HL-60/S4 (cell line): ENCODE data around the gene IQCC.

Experiments
- in situ Hi-C: fragments of 300-500 bp; cut with MboI; formaldehyde crosslinking; loops from 2 replicates; pipeline ENCODE4 v1.14.3; 2022; ENCODE audit warnings: low sequenced_read_pairs

IQCC gene

DNA sequence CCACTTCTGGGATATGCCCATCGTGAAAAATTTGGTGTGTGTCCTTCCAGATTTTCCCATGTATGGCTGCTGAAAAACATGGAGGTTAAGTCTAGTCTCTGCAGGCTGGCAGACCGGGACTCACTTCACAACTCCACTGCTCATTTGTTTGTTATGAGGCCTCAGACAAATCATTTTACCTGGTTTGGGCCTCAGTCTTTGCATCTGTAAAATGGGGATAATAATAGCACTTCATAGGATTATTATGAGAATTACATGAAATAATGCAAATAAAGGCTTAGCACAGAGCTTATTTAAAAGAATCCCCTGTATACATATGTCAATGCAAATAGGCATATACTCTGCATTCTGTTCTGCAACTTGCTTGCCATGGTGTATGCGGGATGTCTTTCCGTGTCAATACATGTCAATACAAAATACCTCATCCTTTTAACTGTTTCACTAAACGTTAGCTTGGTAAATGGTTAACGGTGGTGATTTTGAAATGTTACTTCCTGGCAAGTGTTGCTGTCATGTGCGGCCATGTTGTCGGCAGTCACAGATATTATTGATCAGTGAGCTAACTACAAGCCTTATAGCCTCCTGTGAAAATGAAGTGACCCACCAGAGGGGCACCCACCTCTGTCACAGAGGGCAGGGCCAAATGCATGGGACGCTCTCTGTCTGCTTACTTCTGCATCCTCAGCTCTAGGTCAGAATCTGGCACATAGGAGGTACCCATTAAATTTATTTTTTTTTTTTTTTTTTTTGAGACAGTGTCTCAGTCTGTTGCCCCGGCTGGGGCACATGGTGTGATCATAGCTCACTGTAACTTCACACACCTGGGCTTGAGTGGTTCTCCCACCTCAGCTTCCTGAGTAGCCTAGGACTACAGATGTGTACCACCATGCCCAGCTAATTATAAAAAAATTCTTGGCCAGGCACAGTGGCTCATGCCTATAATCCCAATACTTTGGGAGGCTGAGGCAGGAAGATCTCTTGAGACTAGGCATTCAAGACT, 49.9 kb downstream of the IQCC start:
- in situ Hi-C loops = no loop called here

GRCh38 chr1:32256473-32257226, 51.2 kb downstream of the IQCC start:
- in situ Hi-C loops = no loop called here

- in situ Hi-C loops = no loop called here
Measured at GRCh38 chr1:32257227-32257508, 51.7 kb downstream of the IQCC start.
